DMS153 treated with DMSO at 0.1 percent for 48 hours (cell line): ENCODE data around the gene NBEAL2.

Source experiments
- DNase-seq: peaks from one replicate; lab custom pipeline; 2025; ENCODE audit not compliant: unreplicated experiment; lab: John Stamatoyannopoulos, UW

The NBEAL2 gene

GRCh38 chr3:47041114-47041513, 61.6 kb downstream of the NBEAL2 start:
- no peak for DNase-seq

GRCh38 chr3:47042231-47042791, 62.8 kb downstream of the NBEAL2 start:
- no peak for DNase-seq

GRCh38 chr3:47047069-47047468, 67.6 kb downstream of the NBEAL2 start:
- no peak for DNase-seq

- DNase-seq = no peak
Measured at GRCh38 chr3:47047673-47048072, 68.2 kb downstream of the NBEAL2 start.

- no peak for DNase-seq
Measured at GRCh38 chr3:47054412-47054811, 74.9 kb downstream of the NBEAL2 start.

GRCh38 chr3:47056705-47057104, 77.2 kb downstream of the NBEAL2 start:
- DNase-seq = no peak

GRCh38 chr3:47057212-47057671, 77.8 kb downstream of the NBEAL2 start:
- DNase-seq = no peak
